Measurements from ENCODE around the gene AMER2. TPM values are rescaled to one million over a fixed set of nuclear protein-coding genes. Genes with fewer than 3 reads are reported as not detected.
A peak's percentile ranks its signal among the peaks of the same experiment; 100 is the strongest.

AMER2 gene
- polyA plus RNA-seq, 1 donor, result 0.39 TPM

DNA sequence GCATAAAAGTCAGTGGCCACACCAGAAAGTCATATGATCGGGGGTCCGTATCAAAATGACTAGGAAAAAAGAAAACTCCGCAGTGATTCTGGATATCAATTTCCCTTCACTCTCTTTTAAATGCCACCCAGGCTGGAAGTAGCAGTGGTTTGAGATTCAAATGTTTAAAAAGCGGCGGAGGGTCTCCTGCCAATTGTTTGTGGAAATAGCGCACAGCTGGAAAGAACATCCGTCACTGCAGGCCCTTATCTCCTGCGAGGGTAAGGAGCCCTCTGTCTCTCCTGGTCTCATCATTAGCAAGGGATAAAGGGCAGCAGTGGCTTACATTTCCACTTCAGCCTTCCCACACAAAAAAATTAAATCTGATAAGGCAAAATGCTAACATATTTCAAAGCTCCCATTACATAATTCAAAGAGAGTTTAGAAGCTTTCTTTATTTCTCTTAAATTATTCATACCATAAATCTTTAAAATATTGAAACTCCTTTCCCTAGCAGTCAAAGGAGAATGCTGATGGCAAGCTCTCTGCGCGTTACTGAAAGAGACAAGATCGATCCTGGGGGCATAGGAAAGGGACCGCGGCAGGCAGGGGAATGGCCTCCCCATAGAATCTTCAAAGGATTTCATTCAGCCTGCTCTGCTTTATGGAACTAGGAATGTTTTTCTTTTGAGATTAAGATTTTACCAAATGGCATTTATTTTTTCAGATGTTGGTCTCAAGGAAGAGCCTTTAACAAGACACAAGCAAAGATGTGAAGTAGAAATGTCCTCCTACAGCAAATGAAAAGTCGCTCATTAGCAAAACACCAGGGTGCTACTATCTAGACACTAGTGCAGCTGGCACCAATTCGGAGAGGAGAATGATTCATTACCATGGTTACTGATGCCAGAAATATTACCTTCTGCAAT lies 35.0 kb downstream of the AMER2 start:
- peaks cover 17% of the 10 kb centered on the region for H3K27me3 ChIP-seq (ENCODE audit: control insufficient read depth, insufficient read depth, low read length)
- H3K4me1 ChIP-seq (ENCODE audit: control insufficient read depth, insufficient read depth, low read length), result no peaks in the 10 kb centered on the region
- H3K27ac ChIP-seq (ENCODE audit: low read length), result no peak overlapping the region
- no peaks in the 10 kb centered on the region for H3K9me3 ChIP-seq (ENCODE audit: control insufficient read depth, low read depth, low read length)
- DNase-seq, result no peak
- H3K4me3 ChIP-seq (ENCODE audit: low read length), result no peak overlapping the region
- no peaks in the 10 kb centered on the region for H3K36me3 ChIP-seq (ENCODE audit: control insufficient read depth, insufficient read depth, low read length)
- 33% methylated on average over 2 of the region's 15 CpGs for WGBS (ENCODE audit: insufficient coverage, low lambda C conversion rate)

GRCh38 chr13:25135896-25136295 lies 36.2 kb downstream of the AMER2 start:
- WGBS (ENCODE audit: insufficient coverage, low lambda C conversion rate), result 100% methylated on average over 1 of the region's 4 CpGs
- Histone ChIP-seq H3K9me3 (ENCODE audit: control insufficient read depth, low read depth, low read length) (no peaks in the 10 kb centered on the region), H3K27ac (ENCODE audit: low read length) (no peak overlapping the region), H3K4me3 (ENCODE audit: low read length) (no peak overlapping the region), H3K36me3 (ENCODE audit: control insufficient read depth, insufficient read depth, low read length) (no peaks in the 10 kb centered on the region), H3K27me3 (ENCODE audit: control insufficient read depth, insufficient read depth, low read length) (peaks cover 17% of the 10 kb centered on the region), H3K4me1 (ENCODE audit: control insufficient read depth, insufficient read depth, low read length) (no peaks in the 10 kb centered on the region)
- DNase-seq, result no peak

GRCh38 chr13:25132751-25133390 lies 39.2 kb downstream of the AMER2 start:
- H3K27me3 ChIP-seq (ENCODE audit: control insufficient read depth, insufficient read depth, low read length), result peaks cover 17% of the 10 kb centered on the region
- WGBS (ENCODE audit: insufficient coverage, low lambda C conversion rate), result 87% methylated on average over 3 of the region's 5 CpGs
- H3K9me3 ChIP-seq (ENCODE audit: control insufficient read depth, low read depth, low read length), result no peaks in the 10 kb centered on the region
- no peak for DNase-seq
- no peaks in the 10 kb centered on the region for H3K4me1 ChIP-seq (ENCODE audit: control insufficient read depth, insufficient read depth, low read length)
- H3K27ac ChIP-seq (ENCODE audit: low read length), result no peak overlapping the region
- no peaks in the 10 kb centered on the region for H3K36me3 ChIP-seq (ENCODE audit: control insufficient read depth, insufficient read depth, low read length)
- H3K4me3 ChIP-seq (ENCODE audit: low read length), result no peak overlapping the region

DNA sequence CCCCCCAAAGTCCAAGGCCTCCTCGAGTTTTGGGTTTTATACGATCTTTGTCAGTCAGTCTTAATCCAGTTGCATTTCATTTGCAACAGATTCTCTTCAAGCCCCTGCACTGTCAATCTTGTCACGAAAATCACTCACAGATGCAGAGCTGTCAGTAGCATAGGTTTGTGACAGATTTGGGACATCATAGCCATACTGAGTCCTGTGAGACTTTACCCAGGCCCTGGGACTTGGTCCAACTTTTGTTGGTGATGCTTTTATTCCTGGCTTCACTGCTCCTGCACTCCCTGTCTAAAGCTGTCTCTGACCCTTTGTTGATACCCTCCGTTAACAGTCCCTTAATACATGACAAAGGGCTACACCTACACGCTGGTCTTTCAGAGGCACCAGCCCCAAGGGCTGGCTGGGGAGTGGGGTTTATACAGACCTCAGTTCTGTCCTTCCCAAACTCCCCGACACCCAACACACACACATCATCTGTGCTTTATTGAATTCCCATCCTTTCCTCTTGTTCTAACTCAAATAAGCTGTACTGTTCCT lies 40.1 kb downstream of the AMER2 start:
- Histone ChIP-seq H3K9me3 (ENCODE audit: control insufficient read depth, low read depth, low read length) (no peaks in the 10 kb centered on the region), H3K36me3 (ENCODE audit: control insufficient read depth, insufficient read depth, low read length) (no peaks in the 10 kb centered on the region), H3K27ac (ENCODE audit: low read length) (no peak overlapping the region), H3K4me1 (ENCODE audit: control insufficient read depth, insufficient read depth, low read length) (no peaks in the 10 kb centered on the region), H3K27me3 (ENCODE audit: control insufficient read depth, insufficient read depth, low read length) (peaks cover 11% of the 10 kb centered on the region), H3K4me3 (ENCODE audit: low read length) (no peak overlapping the region)
- DNase-seq, result no peak
- WGBS (ENCODE audit: insufficient coverage, low lambda C conversion rate), result no CpG with 5 or more reads among the region's 6 CpGs

GRCh38 chr13:25130944-25131343 lies 41.1 kb downstream of the AMER2 start:
- Histone ChIP-seq H3K36me3 (ENCODE audit: control insufficient read depth, insufficient read depth, low read length) (no peaks in the 10 kb centered on the region), H3K4me3 (ENCODE audit: low read length) (no peak overlapping the region), H3K4me1 (ENCODE audit: control insufficient read depth, insufficient read depth, low read length) (no peaks in the 10 kb centered on the region), H3K27me3 (ENCODE audit: control insufficient read depth, insufficient read depth, low read length) (peaks cover 4% of the 10 kb centered on the region), H3K9me3 (ENCODE audit: control insufficient read depth, low read depth, low read length) (no peaks in the 10 kb centered on the region), H3K27ac (ENCODE audit: low read length) (no peak overlapping the region)
- no peak for DNase-seq
- no CpG with 5 or more reads among the region's 3 CpGs for WGBS (ENCODE audit: insufficient coverage, low lambda C conversion rate)

DNA sequence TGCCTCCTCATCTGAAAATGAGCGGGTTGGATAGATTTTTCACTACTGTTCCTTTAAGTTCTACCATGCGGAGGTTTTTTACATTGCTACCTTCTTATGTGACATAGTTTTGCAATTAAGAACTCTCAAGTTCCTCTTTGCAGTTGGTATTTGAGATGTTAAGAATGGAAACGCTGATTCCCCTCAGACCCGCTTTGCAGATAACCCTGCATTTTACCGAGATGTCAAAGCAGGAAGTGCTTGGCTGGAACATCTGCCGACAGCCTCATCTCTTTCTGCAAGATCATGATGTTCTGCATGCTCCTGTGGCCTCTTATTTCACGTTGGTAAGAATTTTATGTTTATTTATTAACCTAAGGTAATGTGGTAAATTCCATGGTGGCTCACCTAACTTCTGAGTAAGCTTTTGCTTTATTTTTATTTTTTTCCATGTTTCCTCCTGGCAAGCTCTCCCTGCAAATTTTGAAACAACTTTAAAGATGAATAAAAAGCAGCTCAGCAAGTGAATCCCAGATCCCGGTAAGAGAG lies 53.6 kb downstream of the AMER2 start:
- no peaks in the 10 kb centered on the region for H3K4me1 ChIP-seq (ENCODE audit: control insufficient read depth, insufficient read depth, low read length)
- H3K27ac ChIP-seq (ENCODE audit: low read length), result no peak overlapping the region
- H3K9me3 ChIP-seq (ENCODE audit: control insufficient read depth, low read depth, low read length), result no peaks in the 10 kb centered on the region
- H3K36me3 ChIP-seq (ENCODE audit: control insufficient read depth, insufficient read depth, low read length), result no peaks in the 10 kb centered on the region
- no peak overlapping the region for H3K4me3 ChIP-seq (ENCODE audit: low read length)
- WGBS (ENCODE audit: insufficient coverage, low lambda C conversion rate), result no CpG with 5 or more reads among the region's 8 CpGs
- no peak for DNase-seq
- peaks cover 3% of the 10 kb centered on the region for H3K27me3 ChIP-seq (ENCODE audit: control insufficient read depth, insufficient read depth, low read length)

DNA sequence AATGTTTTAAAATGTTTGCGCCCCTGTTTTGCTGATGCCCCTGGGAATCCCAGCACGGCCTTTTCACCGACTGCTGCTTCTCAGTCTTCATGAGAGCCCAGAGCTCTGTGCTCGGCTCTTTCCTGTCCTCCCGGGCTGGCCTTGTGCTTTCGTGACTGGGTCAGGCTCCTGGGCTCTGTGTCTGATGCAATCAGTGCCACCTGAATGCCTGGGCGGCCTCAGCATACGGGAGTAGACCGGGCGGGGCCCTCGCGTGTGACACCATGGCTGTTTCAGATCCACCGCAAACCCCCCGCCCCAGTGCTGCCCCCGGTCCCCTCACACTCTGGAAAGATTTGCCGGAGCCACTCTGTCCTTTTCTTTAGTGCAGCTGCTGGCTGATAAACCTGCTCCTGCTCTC lies 54.8 kb downstream of the AMER2 start:
- no peak overlapping the region for H3K4me3 ChIP-seq (ENCODE audit: low read length)
- no CpG with 5 or more reads among the region's 16 CpGs for WGBS (ENCODE audit: insufficient coverage, low lambda C conversion rate)
- no peak for DNase-seq

GRCh38 chr13:25116044-25116443 lies 56.0 kb downstream of the AMER2 start:
- no peak overlapping the region for H3K4me3 ChIP-seq (ENCODE audit: low read length)
- H3K9me3 ChIP-seq (ENCODE audit: control insufficient read depth, low read depth, low read length), result no peaks in the 10 kb centered on the region
- H3K27me3 ChIP-seq (ENCODE audit: control insufficient read depth, insufficient read depth, low read length), result peaks cover 3% of the 10 kb centered on the region
- no CpG with 5 or more reads among the region's 3 CpGs for WGBS (ENCODE audit: insufficient coverage, low lambda C conversion rate)
- no peaks in the 10 kb centered on the region for H3K36me3 ChIP-seq (ENCODE audit: control insufficient read depth, insufficient read depth, low read length)
- H3K4me1 ChIP-seq (ENCODE audit: control insufficient read depth, insufficient read depth, low read length), result no peaks in the 10 kb centered on the region
- DNase-seq, result no peak
- no peak overlapping the region for H3K27ac ChIP-seq (ENCODE audit: low read length)

More for the DNA sequence above, 54.8 kb downstream of the AMER2 start:
- Histone ChIP-seq H3K27me3 (ENCODE audit: control insufficient read depth, insufficient read depth, low read length) (peaks cover 3% of the 10 kb centered on the region), H3K4me1 (ENCODE audit: control insufficient read depth, insufficient read depth, low read length) (no peaks in the 10 kb centered on the region), H3K27ac (ENCODE audit: low read length) (no peak overlapping the region), H3K36me3 (ENCODE audit: control insufficient read depth, insufficient read depth, low read length) (no peaks in the 10 kb centered on the region), H3K9me3 (ENCODE audit: control insufficient read depth, low read depth, low read length) (no peaks in the 10 kb centered on the region)

- Histone ChIP-seq H3K4me1 (ENCODE audit: control insufficient read depth, insufficient read depth, low read length) (no peaks in the 10 kb centered on the region), H3K36me3 (ENCODE audit: control insufficient read depth, insufficient read depth, low read length) (no peaks in the 10 kb centered on the region), H3K9me3 (ENCODE audit: control insufficient read depth, low read depth, low read length) (no peaks in the 10 kb centered on the region), H3K27me3 (ENCODE audit: control insufficient read depth, insufficient read depth, low read length) (peaks cover 3% of the 10 kb centered on the region), H3K27ac (ENCODE audit: low read length) (no peak overlapping the region), H3K4me3 (ENCODE audit: low read length) (no peak overlapping the region)
- peak; percentile 46 to 48 for DNase-seq
- no CpG with 5 or more reads among the region's 3 CpGs for WGBS (ENCODE audit: insufficient coverage, low lambda C conversion rate)
These were observed 57.9 kb downstream of the AMER2 start for GRCh38 chr13:25114220-25114619.

DNA sequence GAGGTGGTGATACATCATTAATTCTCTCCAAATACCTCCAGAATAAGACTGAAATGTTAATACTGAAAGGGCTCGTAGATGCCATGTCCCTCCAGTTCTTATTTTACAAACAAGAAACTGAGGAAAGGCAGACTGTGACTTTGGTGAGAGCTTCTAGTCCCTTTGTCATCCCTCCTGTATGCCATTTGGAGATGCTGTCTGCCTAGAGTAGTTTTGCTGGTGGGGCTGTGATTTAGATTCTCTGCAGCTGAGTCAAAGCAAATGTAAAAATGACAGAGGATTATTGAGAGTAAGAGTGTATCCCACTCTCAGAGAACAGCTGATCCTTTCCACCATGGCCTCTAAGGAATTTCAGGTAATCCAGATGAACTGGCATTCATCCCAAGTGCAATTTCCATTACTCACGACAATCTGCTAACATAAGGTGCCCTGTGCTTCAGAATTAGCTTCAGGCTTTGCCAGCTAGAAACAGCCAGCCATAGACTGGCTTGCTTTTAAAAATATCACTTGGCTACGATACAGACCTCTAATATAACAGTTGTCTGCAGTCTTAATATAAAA lies 59.3 kb downstream of the AMER2 start:
- no CpG with 5 or more reads among the region's 3 CpGs for WGBS (ENCODE audit: insufficient coverage, low lambda C conversion rate)
- H3K27me3 ChIP-seq (ENCODE audit: control insufficient read depth, insufficient read depth, low read length), result peaks cover 3% of the 10 kb centered on the region

More for the DNA sequence above, 59.3 kb downstream of the AMER2 start:
- H3K4me1 ChIP-seq (ENCODE audit: control insufficient read depth, insufficient read depth, low read length), result no peaks in the 10 kb centered on the region
- H3K27ac ChIP-seq (ENCODE audit: low read length), result no peak overlapping the region
- no peak for DNase-seq
- no peak overlapping the region for H3K4me3 ChIP-seq (ENCODE audit: low read length)
- H3K36me3 ChIP-seq (ENCODE audit: control insufficient read depth, insufficient read depth, low read length), result no peaks in the 10 kb centered on the region
- H3K9me3 ChIP-seq (ENCODE audit: control insufficient read depth, low read depth, low read length), result no peaks in the 10 kb centered on the region
